Fibroblast of lung (primary cell): ENCODE measurements around the gene ZNF407.

Experiments used
- CTCF ChIP-seq, 2 donors: IDR thresholded peaks in 1 of 2; conservative IDR thresholded peaks in 1 of 2; 1 replicate in 1 of 2; 2 replicates in 1 of 2; pipeline ENCODE4 v1.5.1; 2011 to 2012; ENCODE audit warnings: low read length in 2 of 2, control low read depth in 1 of 2, inconsistent platforms in 1 of 2, low read depth in 1 of 2, mild to moderate bottlenecking in 1 of 2
- EZH2 ChIP-seq: IDR thresholded peaks from 2 replicates; pipeline ENCODE4 v1.5.1; 2012; ENCODE audit warnings: low read length, control low read depth, mild to moderate bottlenecking; ENCODE audit errors: missing control alignments

GRCh38 chr18:74840492-74841167 is 243.0 kb downstream of the ZNF407 start:
- TF ChIP-seq CTCF (conservative IDR thresholded peaks at IDR 0.05 in 1 of 2, IDR thresholded peaks at IDR 0.05 in 1 of 2; ENCODE audit: low read depth in 1 of 2, low read length in 2 of 2) (no peak), EZH2 (no peak)
